Measurements from ENCODE around the gene MAP3K13.

DNA sequence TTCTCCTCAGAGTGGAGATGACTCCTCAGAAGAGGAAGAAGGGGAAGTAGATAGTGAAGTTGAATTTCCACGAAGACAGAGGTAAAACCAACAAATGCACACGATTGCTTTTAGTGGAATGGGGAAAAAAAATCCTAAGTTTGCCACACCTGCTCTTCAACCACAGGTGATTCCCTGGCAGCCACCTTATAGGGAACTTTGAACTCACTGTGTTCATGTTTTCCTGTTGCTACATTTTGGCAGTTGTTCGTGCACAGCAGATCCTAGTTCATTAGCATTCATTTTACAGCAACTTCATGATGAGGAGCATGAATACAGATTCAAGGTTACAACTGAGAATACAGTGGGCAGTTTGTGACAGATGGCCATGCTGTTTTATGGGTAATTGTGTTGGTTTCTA, 114.4 kb downstream of the MAP3K13 start:
- TF ChIP-seq SP1 (IDR thresholded peaks at IDR 0.05) (no peak), NFRKB (IDR thresholded peaks at IDR 0.05) (no peak), FOXM1 (IDR thresholded peaks at IDR 0.05; ENCODE audit: borderline replicate concordance) (no peak), SUZ12 (IDR thresholded peaks at IDR 0.05) (no peak), FOXK2 (IDR thresholded peaks at IDR 0.05) (no peak)

Data from HEK293T (cell line).